HG03575 (cell line): Measurements from ENCODE around the gene CDC42BPB.

Experiments
- ATAC-seq: cut with Tn5 transposase; IDR thresholded peaks from one replicate; pipeline ENCODE4 v1.9.1; 2021; ENCODE audit not compliant: unreplicated experiment, insufficient number of reproducible peaks, low FRiP score; ENCODE audit errors: extremely low read depth

The CDC42BPB gene

DNA sequence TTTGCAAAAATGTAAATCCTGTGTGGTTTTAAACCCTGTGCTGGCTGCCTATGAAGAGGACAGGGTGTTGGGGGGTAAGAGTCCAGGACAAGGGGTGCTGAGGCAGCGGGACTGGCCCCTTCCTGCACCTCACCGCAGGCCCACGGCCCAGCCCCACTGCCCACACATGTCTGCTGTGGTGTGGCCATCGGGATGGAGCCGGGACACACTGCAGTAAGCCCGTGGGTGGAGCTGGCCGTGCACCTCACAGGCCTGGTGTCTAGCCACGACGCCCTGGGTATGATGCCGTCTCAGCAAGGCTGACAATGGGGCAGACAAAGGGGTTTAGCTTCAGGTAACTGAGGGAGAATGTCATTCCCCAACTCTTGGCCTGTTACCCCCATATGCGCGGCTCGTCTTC lies 115.3 kb downstream of the CDC42BPB start:
- no peak for ATAC-seq

DNA sequence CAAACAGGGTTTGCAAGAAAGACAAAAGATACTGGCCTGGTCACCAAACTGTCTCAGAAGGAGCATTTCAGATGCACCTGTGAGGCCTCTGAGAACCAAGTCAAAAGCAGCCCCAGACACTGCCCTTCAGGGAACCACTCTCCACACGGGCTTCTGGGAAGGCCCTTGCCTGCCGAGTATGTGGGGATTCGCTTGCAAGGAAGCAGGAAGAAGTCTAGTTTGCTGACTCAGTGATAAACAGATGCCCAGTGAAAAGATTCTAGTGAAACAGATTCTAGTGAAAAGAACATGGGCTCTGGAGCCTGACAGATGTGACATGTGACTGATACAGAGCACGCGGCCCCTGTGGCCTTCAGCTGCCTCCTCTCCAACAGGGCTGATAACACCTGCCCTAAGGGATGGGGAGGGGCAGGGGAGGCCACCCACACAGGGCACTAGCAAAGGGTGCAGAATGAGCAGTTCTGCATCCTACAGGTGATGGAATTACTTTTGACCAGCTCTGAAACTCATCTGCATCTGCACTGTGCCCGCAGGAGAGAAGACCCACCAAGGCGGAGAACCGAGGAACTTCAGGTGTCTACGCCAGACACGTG lies 115.8 kb downstream of the CDC42BPB start:
- ATAC-seq: no peak

GRCh38 chr14:102940729-102941362 lies 116.5 kb downstream of the CDC42BPB start:
- ATAC-seq: no peak

GRCh38 chr14:102939820-102940561 lies 117.4 kb downstream of the CDC42BPB start:
- ATAC-seq: no peak

DNA sequence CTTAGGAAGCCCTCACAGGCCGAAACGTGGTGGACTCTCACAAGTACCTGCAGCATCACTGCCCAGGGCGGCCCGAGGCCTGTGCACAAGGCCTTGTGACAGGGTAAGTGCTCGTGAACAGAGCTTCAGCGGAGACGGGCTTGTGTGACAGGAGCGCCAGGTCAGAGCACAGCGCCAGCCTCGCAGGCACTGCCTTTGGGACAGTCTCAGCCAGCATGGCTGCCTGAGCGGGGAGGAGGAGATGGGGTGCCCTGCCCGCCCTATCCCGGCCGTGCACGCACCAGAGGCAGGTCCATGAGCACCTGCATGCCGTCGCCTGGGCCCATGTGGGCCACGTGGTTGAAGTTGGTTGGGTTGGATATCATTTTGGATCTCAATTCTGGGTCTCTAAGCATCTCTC lies 118.0 kb downstream of the CDC42BPB start:
- no peak for ATAC-seq

DNA sequence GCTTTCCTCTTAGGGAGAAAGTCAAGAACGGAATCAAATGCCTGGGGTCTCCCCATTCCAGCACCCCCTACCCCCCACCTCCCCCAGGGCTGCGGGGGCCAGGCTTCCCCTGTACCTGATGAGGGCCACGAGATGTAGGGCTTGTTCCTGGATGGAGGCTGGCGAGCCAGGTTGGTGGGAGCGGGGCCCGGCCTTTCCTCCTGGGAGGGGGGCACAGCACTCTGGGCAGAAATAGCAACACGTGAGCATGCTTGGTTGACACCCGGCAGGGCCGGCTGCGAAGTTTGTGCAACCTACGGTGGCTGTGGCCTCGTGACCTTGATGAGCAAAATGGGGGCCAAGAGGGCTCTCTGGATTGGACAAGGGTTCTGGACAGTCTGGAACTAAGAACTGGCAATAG lies 119.2 kb downstream of the CDC42BPB start:
- no peak for ATAC-seq

GRCh38 chr14:102937331-102938175 lies 119.8 kb downstream of the CDC42BPB start:
- ATAC-seq: no peak

DNA sequence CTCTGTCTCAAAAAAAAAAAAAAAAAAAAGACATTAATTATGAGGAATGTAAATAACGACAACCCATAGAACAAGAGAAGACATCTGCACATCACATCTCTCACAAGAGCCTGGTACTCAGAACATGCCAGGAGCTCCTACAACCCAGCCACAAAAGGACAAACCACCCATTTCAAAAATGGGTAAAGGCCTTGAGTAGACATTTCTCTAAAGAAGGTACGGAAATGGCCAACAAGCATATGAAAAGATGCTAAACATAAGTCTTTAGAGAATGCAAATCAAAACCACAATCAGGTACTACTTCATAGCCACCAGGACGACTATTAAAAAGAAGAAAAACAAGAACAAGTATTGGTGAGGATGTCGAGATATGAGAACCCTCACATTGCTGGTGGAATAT lies 121.6 kb downstream of the CDC42BPB start:
- ATAC-seq: no peak

GRCh38 chr14:102933618-102934231 lies 123.6 kb downstream of the CDC42BPB start:
- ATAC-seq: no peak

DNA sequence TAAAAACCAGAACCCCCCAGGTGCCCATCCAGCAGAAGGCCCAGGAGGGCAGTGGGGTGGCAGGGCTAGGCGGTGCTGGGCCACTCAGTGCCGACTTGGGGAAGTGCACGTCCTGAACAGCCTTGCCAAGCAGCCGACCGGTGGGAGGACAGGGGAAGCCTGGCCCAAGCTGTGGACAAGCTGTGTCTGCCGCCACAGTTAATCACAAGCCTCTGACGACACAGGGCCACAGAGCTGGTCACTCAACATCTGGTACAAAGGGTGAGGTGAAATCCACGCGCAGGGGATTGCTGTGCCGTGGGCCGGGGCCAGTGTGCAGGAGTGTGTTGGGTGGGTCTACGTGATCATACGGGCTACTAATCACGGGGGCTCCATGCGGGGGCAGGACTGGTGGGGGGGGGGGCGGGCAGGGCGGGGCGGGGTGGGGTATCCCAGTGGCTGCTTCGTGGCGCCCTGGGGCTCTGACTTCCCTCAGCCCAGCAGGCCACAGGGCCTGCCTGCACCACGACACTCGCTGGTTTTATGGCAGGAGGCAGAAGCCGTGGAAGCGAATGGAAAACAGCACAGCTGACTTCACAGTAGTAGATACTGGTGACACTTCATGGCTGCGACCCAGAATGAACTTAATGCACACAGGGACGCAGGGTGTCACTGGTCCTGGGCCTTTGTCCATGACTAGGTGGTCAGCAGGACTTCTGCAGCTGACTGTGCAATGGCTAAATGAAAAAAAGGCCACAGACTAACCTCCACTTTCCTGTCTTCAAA lies 124.7 kb downstream of the CDC42BPB start:
- ATAC-seq: no peak

GRCh38 chr14:102931580-102932285 lies 125.6 kb downstream of the CDC42BPB start:
- no peak for ATAC-seq

DNA sequence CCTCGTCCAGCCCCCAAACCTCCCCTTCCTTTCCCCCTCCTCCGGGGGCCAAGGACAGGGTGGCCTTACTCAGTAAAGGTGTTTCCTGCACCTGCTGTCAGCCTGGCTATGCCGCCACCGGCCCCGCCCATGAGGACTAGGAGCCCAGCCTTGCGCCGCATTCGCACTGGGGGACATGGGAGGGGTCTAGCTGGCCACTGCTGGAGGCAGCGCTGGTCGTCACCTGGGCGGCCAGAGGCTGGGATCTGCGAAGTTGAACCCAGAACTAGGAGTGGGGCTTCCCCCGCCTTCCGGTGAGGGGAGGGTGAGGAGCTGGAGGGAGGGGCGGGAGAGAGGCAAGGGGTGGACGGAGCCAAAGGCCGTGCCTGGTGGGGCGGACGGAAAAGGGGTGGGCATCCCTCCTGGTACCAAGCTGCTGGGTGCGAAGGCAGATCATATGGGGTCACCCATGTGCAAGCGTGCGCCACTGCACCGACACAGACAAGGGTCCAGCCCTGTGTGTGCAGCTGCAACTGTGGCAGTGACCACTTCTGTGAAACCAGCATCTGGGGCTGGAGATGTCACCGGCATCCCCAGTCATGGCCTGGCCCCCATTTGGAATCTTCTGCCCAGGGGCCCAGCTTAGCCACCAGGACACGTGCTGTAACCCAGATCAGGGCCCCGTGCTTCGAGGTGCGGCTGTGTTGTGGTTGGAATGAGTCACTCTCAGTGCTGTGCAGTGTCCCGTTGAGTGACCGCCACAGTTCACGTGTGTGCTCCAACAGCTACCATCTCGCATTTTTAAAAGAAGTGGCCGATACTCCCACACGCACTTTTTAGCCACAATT lies 126.4 kb downstream of the CDC42BPB start:
- ATAC-seq: no peak

GRCh38 chr14:102930138-102930752 lies 127.1 kb downstream of the CDC42BPB start:
- no peak for ATAC-seq

GRCh38 chr14:102929241-102930137 lies 127.9 kb downstream of the CDC42BPB start:
- no peak for ATAC-seq

DNA sequence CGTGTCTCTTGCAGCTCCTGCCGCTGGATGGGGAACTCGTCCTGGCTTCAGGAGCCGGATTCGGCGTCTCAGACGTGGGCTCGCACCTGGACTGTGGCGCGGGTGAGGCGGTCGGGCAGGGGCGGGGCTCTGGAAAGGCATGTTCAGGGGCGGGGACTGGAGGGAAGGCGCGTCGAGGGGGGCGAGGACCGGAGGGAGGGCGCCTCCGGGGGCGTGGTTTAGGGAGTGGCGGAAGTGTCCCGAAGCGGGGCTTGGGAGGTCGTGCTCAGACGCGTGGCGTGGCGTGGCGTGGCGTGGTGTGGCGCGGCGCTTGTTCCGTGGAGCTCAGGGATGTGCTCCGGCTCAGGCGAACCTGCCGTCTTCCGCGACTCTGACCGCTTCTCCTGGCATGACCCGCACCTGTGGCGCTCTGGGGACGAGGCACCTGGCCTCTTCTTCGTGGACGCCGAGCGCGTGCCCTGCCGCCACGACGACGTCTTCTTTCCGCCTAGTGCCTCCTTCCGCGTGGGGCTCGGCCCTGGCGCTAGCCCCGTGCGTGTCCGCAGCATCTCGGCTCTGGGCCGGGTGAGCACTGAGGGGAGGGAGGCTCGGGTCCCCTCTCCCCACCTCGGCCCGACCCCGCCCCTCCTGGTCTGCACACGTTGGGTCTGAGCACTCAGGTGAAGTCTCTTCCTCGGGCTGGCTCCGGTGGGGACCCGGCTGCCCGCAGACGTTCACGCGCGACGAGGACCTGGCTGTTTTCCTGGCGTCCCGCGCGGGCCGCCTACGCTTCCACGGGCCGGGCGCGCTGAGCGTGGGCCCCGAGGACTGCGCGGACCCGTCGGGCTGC lies 128.7 kb downstream of the CDC42BPB start:
- ATAC-seq: no peak
